DOHH2 (cell line): ENCODE data around the gene RLN3.

Source experiments
- CTCF ChIP-seq: fragments of 200-600 bp; sonication (generic); IDR thresholded peaks from one replicate; pipeline ENCODE4 v1.5.1; 2014; ENCODE audit warnings: antibody characterized with exemption, mild to moderate bottlenecking, low read depth, low read length; ENCODE audit not compliant: poor library complexity, severe bottlenecking
- EZH2phosphoT487 ChIP-seq: fragments of 200-600 bp; sonication (generic); IDR thresholded peaks from 2 replicates; pipeline ENCODE4 v1.6.1; 2017; ENCODE audit warnings: borderline replicate concordance, mild to moderate bottlenecking, antibody characterized with exemption, low read length, moderate library complexity, mixed read lengths

- TF ChIP-seq CTCF = peak; percentile 96
- no peak for TF ChIP-seq EZH2phosphoT487
Measured at GRCh38 chr19:14059093-14059480, 31.1 kb downstream of the RLN3 start.
